Activated T-cell treated with anti-CD3 and anti-CD28 coated beads for 4 hours (primary cell): ENCODE data around the gene FAM163B.
A peak's percentile ranks its signal among the peaks of the same experiment; 100 is the strongest.

ENCODE experiments used
- DNase-seq: peaks from one replicate; pipeline ENCODE4 v3.0.0-alpha.2; 2020

The FAM163B gene

GRCh38 chr9:133609311-133610098 is at the start of gene FAM163B:
FAM163B (minus strand) TSS chr9:133609389; CDS start chr9:133580223, 29,166 bp downstream.
- DNase-seq, result peak; percentile 9

DNA sequence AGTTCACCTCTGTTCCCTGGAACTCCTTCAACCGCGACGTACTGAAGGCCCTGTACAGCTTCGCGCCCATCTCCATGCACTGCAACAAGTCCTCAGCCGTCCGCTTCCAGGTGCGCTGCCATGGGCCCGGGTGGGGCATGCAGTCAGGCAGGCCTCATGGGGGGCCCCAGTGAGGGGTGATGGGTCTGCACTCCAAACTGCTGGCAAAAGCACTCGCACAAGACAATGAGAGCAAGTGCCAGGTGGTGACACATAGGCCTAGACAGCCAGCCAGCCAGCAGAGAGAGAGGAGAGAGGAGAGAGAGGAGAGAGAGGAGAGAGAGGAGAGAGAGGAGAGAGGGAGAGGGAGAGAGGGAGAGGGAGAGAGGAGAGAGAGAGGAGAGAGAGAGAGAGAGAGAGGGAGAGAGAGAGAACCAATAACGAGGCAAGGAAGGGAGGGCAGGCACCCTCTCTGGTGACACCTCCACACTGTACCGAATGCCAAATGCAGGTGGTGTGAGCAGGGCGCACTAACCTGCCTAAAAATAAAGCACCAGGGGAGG is 48.0 kb upstream of the FAM163B start:
- no peak for DNase-seq

GRCh38 chr9:133656211-133657119 is 47.3 kb upstream of the FAM163B start:
- peak; percentile 16 for DNase-seq

- DNase-seq, result no peak
Observed at GRCh38 chr9:133655701-133656100, 46.5 kb upstream of the FAM163B start.

- DNase-seq, result no peak
Observed at GRCh38 chr9:133654736-133655657, 45.8 kb upstream of the FAM163B start.

DNA sequence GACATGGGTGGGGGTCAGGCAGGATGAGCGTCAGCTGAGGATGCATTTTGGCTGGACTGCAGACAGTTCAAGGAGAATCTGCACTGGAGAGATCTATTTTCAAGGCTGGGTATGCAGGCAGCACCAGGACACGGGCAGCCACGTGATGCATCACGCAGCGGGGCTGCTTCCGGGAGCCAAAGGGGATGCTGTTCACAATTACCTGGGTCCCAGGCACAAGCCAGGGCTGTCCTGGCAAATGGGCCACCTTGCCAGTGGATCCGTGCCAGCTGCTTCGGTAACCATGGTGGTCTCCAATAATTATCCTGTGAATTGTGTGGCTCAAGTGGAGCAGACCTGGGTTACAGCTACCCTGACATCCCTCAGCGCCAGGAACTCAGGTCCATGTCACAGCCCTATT is 44.4 kb upstream of the FAM163B start:
- no peak for DNase-seq

- no peak for DNase-seq
Observed at GRCh38 chr9:133650026-133650425, 40.8 kb upstream of the FAM163B start.

DNA sequence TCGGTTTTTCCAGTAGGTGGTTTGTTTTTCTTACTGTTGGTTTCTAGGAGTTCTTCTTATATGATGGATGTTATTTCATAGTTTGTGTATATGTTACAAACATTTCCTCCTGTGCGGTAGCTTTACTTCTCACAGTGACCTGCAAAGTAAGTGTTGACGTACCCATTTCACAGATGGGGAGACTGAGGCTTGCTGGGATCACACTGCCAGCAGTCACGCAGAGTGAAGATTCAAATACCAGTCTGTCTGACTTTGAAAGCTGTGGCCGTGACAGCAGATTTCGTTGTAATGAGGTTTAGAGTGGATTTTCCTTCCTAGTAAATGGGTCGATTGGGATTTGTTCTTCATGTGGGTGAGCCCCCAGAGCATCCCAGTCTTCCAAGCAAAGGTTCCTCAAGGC is 40.0 kb upstream of the FAM163B start:
- DNase-seq, result no peak

DNA sequence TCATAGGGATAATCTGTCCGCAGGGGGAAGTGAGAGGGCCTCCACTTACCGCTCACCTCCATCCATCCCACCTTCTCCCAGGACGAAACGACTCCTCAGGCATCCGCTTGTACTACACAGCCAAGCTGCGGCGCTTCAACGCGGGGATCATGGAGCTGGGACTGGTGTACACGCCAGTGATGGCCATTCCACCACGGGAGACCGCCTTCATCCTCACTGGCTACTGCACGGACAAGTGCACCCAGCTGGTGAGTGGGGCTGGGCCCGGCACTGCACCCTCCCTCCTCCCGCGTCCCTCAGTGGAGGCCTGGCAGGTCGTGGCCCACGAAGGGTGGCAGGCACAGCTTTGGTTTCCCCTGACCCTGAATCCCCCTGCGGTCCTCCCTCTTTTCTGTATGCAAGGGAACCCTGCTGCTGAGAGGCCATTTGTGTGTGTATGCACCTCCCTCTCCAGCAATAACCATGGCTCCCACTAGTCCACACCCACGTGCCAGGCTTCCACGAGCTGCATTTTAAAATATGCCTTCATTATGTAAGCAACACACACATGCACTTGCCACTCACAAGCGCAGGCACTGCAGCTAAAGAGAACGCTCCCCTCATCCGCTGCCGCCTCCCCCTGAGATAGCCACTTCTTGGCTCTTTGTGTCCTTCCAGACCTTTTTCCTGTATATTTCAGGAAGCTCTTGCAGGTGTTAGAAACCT is 38.7 kb upstream of the FAM163B start:
- DNase-seq, result no peak

GRCh38 chr9:133647148-133647547 is 38.0 kb upstream of the FAM163B start:
- DNase-seq, result no peak

- no peak for DNase-seq
Observed at GRCh38 chr9:133645021-133645765, 36.0 kb upstream of the FAM163B start.

DNA sequence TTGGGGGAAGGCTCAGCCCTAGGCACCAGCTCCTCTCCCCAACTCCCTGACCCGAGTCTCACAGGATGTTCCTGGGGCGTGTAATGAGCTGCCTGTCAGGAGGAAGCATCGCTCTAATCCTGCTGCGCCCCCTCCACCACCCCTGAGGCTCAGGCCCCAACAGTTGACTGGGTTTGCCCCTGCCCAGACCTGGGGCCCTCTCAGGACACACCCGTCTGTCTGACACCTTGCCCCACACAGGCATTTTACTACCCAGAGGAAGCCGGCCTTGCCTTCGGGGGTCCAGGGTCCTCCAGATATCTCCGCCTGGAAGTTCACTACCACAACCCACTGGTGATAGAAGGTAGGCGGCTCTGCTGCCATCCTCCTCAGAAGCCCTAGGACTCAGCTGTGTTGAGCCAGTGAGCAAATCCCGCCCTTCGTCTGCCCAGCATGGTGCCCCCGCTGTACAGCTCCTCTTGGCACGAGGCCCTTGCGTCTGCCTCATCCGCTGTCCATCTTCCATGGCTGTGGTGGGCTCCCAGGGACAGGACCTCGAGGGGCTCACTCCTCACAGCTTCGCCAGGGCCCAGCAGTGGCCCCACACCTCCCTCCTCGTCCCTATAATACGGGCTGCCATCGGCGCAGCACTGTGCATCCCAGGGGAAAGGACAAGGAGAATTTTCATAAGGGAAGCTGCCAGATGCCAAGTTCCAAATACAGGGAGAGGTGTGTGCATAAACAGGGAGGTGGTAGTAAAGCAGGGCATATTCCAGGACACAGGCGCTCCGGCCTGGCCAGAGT is 35.0 kb upstream of the FAM163B start:
- no peak for DNase-seq

DNA sequence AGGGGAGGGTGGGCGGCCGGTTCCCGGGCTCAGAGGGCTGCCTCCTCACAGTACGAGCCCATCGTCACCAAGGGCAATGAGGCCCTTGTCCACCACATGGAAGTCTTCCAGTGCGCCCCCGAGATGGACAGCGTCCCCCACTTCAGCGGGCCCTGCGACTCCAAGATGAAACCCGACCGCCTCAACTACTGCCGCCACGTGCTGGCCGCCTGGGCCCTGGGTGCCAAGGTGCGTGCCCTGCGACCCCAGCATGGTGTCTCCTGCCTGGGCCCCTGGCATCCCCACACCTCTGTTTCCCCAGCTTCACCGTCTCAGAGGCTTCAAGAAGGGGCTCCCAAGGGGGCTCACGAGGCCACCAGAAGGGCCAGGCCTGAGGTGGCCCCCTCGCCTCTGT is 34.2 kb upstream of the FAM163B start:
- DNase-seq, result no peak

DNA sequence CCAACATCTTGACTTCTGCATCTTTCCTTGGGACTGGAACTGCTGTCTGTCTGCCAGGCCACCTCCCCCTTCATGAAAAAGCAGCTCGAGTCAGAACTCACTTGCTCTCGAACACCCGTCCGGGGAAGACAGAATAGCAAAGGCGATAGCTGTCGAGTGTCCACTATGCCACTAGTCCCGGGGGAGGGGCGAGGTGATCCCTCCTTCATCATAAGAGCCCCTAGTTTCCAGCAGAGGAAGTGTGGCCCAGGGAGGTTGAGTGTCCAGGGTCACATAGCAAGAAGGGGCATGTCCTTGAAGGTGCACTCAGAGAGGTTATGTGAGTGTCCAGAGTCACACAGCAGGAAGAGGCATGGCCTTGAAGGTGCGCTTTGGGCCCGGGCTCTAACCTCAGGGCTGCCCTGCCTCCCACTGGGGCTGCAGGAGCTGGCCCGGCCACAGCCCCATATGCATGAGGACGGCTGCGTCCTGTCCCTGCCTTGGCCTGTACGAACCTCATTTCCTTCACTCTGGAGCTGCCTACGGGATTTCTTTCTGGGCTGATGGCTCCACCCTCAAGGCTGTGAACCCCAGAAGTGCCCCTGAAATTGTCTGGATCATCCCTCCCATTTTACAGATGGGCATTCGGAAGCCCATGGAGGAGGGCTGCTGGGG is 33.6 kb upstream of the FAM163B start:
- no peak for DNase-seq

DNA sequence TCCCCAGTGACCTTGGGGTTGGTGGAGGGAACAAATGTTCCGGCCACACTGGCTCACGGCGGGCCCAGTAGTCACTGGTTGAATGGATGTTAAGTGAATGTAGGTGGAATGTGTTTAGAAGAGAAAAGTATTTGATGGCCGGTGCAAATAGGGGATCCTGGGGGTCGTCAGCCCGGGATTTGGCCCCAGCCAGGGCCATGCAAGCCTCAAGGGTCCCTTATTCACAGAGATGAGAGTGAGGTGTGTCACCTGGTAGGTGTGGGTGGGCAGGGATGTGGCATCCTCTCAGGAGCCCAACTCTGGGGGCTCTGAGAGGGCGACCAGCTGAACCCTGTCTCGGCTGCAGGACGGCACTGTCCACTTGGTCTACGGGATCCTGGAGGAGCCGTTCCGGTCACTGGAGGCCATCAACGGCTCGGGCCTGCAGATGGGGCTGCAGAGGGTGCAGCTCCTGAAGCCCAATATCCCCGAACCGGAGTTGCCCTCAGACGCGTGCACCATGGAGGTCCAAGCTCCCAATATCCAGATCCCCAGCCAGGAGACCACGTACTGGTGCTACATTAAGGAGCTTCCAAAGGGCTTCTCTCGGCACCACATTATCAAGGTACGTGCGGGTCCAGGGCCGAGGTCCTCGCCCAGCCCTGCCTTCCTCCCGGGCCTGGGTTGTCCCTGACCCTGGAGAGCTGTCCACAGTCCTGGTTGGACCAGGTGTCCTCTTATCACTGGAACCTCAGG is 32.8 kb upstream of the FAM163B start:
- no peak for DNase-seq

DNA sequence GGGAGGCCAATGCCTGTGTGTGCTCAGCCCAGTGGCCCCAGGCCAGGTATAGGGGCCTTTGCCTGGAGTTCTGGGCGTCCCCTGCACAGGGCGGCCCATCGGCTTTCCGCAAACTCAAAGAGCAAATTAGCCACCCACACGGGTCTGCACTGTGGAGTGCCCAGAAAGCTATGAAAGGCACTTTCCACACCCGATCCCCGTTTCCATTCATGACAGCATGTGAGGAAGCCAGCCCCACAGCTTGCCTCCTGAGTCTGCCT is 32.1 kb upstream of the FAM163B start:
- no peak for DNase-seq

DNA sequence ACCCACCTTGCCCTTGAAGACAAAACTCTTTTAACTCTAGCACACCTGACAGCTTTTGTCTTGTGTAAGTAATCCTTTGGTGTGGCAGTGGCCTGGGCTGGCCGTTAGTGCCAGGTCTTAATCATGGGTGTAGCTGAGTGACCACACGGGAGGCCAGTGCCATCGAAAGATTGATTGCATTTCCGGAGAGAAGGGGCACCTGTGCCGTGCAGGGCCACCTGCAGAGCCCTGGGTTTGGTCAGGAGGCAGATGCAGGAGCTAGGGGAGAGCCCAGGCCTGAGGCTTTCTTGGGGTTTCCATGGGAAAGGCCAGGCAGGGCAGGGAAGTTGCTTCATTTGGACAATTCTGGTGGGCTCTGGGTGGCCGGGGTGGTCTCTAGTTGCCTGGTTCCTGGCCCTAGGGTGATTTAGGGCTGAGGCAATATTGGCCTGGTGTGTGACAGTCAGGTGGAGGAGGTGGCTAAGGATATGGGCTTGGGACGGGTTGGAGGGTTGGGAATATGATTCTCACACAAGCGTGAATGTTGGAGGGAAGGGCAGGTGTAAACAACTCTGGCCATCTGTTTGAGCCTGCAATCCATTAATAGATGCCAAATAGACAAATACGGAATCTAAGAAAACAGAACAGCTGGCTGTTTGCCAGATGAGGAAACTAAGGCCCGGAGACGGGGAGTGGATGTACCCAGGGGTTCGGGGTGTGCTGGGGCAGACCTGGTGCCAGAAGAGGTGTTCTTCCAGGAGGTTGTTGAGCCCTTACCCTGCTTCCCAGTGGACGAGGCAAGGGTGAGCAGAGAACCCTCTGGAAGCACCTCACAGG is 31.6 kb upstream of the FAM163B start:
- DNase-seq, result no peak

GRCh38 chr9:133640160-133640559 is 31.0 kb upstream of the FAM163B start:
- no peak for DNase-seq
